ENCODE results near the gene FAM221B.

FAM221B gene

DNA sequence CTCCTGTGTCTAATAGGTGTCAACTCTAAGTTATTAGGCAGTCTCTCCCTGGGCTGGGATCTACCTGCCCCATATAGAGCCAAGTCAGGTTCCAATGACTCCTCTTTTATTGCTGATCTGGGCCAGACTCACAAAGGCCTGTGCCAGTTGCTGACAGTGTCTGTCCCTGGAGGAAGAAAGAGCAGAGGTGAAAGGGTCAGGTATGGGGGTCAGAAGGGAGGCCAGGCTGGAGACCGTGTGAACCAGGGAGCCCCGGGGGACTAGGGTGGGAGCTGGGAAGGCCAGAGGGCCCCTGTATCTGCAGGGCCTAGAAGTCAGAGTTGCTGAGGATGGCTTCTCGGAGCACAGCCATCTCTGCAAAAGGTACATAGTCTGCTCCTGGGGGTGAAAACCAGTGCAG lies 10.2 kb downstream of the FAM221B start:
- ATAC-seq: no peak
- TF ChIP-seq OSR1 (CRISPR knock-in tag; IDR thresholded peaks at IDR 0.05) (no peak), ISL1 (CRISPR knock-in tag; IDR thresholded peaks at IDR 0.05) (no peak), ARNTL (CRISPR knock-in tag; IDR thresholded peaks at IDR 0.05; ENCODE audit: borderline replicate concordance, low read depth) (no peak), ZNF8 (CRISPR knock-in tag; IDR thresholded peaks at IDR 0.05) (no peak), PPARA (CRISPR knock-in tag; IDR thresholded peaks at IDR 0.05; ENCODE audit: borderline replicate concordance) (no peak), ESRRG (CRISPR knock-in tag; IDR thresholded peaks at IDR 0.05) (no peak), TCF4 (CRISPR knock-in tag; IDR thresholded peaks at IDR 0.05; ENCODE audit: borderline replicate concordance) (no peak), CSDC2 (CRISPR knock-in tag; IDR thresholded peaks at IDR 0.05) (no peak), ZFP3 (CRISPR knock-in tag; IDR thresholded peaks at IDR 0.05) (no peak), ZFP30 (CRISPR knock-in tag; IDR thresholded peaks at IDR 0.05) (no peak), TOX (CRISPR knock-in tag; IDR thresholded peaks at IDR 0.05; ENCODE audit: borderline replicate concordance) (no peak), BACH2 (CRISPR knock-in tag; IDR thresholded peaks at IDR 0.05; ENCODE audit: borderline replicate concordance) (no peak), GLIS3 (CRISPR knock-in tag; IDR thresholded peaks at IDR 0.05) (no peak), ZC3H10 (CRISPR knock-in tag; IDR thresholded peaks at IDR 0.05) (no peak), RARB (CRISPR knock-in tag; IDR thresholded peaks at IDR 0.05) (no peak)
- TF ChIP-seq, protein P1, sequence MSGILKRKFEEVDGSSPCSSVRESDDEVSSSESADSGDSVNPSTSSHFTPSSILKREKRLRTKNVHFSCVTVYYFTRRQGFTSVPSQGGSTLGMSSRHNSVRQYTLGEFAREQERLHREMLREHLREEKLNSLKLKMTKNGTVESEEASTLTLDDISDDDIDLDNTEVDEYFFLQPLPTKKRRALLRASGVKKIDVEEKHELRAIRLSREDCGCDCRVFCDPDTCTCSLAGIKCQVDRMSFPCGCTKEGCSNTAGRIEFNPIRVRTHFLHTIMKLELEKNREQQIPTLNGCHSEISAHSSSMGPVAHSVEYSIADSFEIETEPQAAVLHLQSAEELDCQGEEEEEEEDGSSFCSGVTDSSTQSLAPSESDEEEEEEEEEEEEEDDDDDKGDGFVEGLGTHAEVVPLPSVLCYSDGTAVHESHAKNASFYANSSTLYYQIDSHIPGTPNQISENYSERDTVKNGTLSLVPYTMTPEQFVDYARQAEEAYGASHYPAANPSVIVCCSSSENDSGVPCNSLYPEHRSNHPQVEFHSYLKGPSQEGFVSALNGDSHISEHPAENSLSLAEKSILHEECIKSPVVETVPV (CRISPR knock-in tag; IDR thresholded peaks at IDR 0.05): no peak
- TF ChIP-seq, protein P2, sequence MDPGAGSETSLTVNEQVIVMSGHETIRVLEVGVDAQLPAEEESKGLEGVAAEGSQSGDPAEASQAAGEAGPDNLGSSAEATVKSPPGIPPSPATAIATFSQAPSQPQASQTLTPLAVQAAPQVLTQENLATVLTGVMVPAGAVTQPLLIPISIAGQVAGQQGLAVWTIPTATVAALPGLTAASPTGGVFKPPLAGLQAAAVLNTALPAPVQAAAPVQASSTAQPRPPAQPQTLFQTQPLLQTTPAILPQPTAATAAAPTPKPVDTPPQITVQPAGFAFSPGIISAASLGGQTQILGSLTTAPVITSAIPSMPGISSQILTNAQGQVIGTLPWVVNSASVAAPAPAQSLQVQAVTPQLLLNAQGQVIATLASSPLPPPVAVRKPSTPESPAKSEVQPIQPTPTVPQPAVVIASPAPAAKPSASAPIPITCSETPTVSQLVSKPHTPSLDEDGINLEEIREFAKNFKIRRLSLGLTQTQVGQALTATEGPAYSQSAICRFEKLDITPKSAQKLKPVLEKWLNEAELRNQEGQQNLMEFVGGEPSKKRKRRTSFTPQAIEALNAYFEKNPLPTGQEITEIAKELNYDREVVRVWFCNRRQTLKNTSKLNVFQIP (CRISPR knock-in tag; IDR thresholded peaks at IDR 0.05; ENCODE audit: borderline replicate concordance, low read depth): no peak
- TF ChIP-seq, protein P3, sequence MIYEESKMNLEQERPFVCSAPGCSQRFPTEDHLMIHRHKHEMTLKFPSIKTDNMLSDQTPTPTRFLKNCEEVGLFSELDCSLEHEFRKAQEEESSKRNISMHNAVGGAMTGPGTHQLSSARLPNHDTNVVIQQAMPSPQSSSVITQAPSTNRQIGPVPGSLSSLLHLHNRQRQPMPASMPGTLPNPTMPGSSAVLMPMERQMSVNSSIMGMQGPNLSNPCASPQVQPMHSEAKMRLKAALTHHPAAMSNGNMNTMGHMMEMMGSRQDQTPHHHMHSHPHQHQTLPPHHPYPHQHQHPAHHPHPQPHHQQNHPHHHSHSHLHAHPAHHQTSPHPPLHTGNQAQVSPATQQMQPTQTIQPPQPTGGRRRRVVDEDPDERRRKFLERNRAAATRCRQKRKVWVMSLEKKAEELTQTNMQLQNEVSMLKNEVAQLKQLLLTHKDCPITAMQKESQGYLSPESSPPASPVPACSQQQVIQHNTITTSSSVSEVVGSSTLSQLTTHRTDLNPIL (CRISPR knock-in tag; IDR thresholded peaks at IDR 0.05; ENCODE audit: low read depth): no peak
- TF ChIP-seq, protein P4, sequence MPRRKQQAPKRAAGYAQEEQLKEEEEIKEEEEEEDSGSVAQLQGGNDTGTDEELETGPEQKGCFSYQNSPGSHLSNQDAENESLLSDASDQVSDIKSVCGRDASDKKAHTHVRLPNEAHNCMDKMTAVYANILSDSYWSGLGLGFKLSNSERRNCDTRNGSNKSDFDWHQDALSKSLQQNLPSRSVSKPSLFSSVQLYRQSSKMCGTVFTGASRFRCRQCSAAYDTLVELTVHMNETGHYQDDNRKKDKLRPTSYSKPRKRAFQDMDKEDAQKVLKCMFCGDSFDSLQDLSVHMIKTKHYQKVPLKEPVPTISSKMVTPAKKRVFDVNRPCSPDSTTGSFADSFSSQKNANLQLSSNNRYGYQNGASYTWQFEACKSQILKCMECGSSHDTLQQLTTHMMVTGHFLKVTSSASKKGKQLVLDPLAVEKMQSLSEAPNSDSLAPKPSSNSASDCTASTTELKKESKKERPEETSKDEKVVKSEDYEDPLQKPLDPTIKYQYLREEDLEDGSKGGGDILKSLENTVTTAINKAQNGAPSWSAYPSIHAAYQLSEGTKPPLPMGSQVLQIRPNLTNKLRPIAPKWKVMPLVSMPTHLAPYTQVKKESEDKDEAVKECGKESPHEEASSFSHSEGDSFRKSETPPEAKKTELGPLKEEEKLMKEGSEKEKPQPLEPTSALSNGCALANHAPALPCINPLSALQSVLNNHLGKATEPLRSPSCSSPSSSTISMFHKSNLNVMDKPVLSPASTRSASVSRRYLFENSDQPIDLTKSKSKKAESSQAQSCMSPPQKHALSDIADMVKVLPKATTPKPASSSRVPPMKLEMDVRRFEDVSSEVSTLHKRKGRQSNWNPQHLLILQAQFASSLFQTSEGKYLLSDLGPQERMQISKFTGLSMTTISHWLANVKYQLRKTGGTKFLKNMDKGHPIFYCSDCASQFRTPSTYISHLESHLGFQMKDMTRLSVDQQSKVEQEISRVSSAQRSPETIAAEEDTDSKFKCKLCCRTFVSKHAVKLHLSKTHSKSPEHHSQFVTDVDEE (CRISPR knock-in tag; IDR thresholded peaks at IDR 0.05): no peak
- TF ChIP-seq, protein P5, sequence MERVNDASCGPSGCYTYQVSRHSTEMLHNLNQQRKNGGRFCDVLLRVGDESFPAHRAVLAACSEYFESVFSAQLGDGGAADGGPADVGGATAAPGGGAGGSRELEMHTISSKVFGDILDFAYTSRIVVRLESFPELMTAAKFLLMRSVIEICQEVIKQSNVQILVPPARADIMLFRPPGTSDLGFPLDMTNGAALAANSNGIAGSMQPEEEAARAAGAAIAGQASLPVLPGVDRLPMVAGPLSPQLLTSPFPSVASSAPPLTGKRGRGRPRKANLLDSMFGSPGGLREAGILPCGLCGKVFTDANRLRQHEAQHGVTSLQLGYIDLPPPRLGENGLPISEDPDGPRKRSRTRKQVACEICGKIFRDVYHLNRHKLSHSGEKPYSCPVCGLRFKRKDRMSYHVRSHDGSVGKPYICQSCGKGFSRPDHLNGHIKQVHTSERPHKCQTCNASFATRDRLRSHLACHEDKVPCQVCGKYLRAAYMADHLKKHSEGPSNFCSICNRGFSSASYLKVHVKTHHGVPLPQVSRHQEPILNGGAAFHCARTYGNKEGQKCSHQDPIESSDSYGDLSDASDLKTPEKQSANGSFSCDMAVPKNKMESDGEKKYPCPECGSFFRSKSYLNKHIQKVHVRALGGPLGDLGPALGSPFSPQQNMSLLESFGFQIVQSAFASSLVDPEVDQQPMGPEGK (CRISPR knock-in tag; IDR thresholded peaks at IDR 0.05; ENCODE audit: borderline replicate concordance): no peak

DNA sequence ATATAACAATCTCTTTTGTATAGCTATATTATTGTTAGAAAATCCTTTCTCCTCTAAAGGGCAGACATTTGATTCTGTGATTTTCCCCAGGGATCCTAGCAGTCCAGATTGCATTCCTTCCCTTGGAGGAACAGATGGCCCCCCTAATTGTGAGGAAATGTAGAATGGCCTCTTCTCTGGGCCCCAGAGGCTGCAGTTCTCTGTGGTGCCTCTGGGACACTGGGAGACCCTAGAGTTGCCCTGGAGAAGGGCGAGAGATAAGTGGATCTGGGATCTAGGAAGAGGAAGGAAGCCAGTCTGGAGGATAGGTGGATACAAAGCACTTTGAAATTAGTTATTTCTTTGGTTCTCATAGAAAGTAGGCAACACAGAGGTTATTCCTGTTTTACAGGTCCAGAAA lies 11.8 kb downstream of the FAM221B start:
- no peak for ATAC-seq
- no peak for TF ChIP-seq BACH2 (CRISPR knock-in tag; IDR thresholded peaks at IDR 0.05; ENCODE audit: borderline replicate concordance)
- TF ChIP-seq, protein P3 (CRISPR knock-in tag; IDR thresholded peaks at IDR 0.05; ENCODE audit: low read depth): no peak
- no peak for TF ChIP-seq SNAI2 (CRISPR knock-in tag; IDR thresholded peaks at IDR 0.05)
- no peak for TF ChIP-seq PPARA (CRISPR knock-in tag; IDR thresholded peaks at IDR 0.05; ENCODE audit: borderline replicate concordance)
- TF ChIP-seq, protein P1 (CRISPR knock-in tag; IDR thresholded peaks at IDR 0.05): no peak

All from SK-N-SH treated with all-trans-retinoic acid at 6 μM for 48 hours (cell line).